ENCODE measurements around the gene SLC9B2.

GRCh38 chr4:103030791-103031190, 45.8 kb downstream of the SLC9B2 start:
- TF ChIP-seq, protein P1, sequence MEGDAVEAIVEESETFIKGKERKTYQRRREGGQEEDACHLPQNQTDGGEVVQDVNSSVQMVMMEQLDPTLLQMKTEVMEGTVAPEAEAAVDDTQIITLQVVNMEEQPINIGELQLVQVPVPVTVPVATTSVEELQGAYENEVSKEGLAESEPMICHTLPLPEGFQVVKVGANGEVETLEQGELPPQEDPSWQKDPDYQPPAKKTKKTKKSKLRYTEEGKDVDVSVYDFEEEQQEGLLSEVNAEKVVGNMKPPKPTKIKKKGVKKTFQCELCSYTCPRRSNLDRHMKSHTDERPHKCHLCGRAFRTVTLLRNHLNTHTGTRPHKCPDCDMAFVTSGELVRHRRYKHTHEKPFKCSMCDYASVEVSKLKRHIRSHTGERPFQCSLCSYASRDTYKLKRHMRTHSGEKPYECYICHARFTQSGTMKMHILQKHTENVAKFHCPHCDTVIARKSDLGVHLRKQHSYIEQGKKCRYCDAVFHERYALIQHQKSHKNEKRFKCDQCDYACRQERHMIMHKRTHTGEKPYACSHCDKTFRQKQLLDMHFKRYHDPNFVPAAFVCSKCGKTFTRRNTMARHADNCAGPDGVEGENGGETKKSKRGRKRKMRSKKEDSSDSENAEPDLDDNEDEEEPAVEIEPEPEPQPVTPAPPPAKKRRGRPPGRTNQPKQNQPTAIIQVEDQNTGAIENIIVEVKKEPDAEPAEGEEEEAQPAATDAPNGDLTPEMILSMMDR (IDR thresholded peaks at IDR 0.05; ENCODE audit: low read depth, low read length), result no peak
- TF ChIP-seq POLR2A (IDR thresholded peaks at IDR 0.05; ENCODE audit: extremely low read depth, insufficient read length) (no peak), MAX (IDR thresholded peaks at IDR 0.05; ENCODE audit: low read depth, low read length) (no peak), MYC (IDR thresholded peaks at IDR 0.05; ENCODE audit: low read depth, low read length) (no peak)
